Adrenal gland (tissue), 5 donors: Measurements from ENCODE around the gene BOC.

Experiments used
- CTCF ChIP-seq, 6 experiments: fragments of 450-650 bp in 4 of 6; fragments of 200-600 bp in 2 of 6; sonication (generic) in 1 of 6; IDR thresholded peaks; 1 replicate in 5 of 6; 2 replicates in 1 of 6; pipeline versions ENCODE4 v1.5.1 to v1.8.0; 2016 to 2021; ENCODE audit warnings: antibody characterized with exemption in 6 of 6, mild to moderate bottlenecking in 2 of 6, moderate library complexity in 1 of 6
- POLR2A ChIP-seq, 2 donors: fragments of 450-650 bp; IDR thresholded peaks; one replicate each; pipeline ENCODE4 v1.6.1; 2017; ENCODE audit warnings: antibody characterized with exemption in 2 of 2, mild to moderate bottlenecking in 2 of 2, moderate library complexity in 1 of 2
- donor health status: DM: no; HTN: no; CAD: no.

GRCh38 chr3:113167825-113168801 lies 43.2 kb upstream of the BOC start:
- TF ChIP-seq POLR2A (IDR thresholded peaks at IDR 0.05) (no peak), CTCF (IDR thresholded peaks at IDR 0.05) (no peak)
